ENCODE measurements around the gene KDR. TPM values are rescaled to one million over a fixed set of nuclear protein-coding genes. Genes with fewer than 3 reads are reported as not detected.

KDR gene
- total RNA-seq, 1 experiment from 2014 or later, result 0.09 TPM

DNA sequence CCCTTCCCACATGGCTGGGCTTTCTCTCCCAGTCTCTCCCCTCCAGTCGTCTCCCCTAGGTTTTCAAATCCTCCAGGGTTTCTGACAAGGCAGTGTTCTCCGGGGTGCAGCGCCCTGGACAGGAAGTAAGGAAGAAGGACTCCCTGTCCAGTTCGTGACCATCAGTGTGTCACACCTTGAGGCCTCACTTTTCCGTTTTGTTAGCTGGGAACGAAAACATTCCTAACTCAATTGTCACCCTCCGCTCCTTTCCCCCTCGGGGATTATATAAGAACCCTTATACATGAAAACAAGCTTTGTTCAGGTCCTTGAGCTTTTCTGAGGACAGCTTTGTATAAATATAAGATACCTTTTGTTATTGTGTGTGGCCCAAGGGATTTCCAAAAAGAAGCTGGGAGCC, 92.1 kb downstream of the KDR start:
- Histone ChIP-seq H3K9me2 (ENCODE audit: insufficient read depth) (no peaks in the 10 kb centered on the region), H3K36me3 (ENCODE audit: low read depth) (no peaks in the 10 kb centered on the region), H3K27ac (peak overlapping the region; percentile 88), H3K4me3 (peak overlapping the region; percentile 29; the same call in 1 of the 2 replicates), H3K27me3 (ENCODE audit: insufficient read depth, low read depth) (no peaks in the 10 kb centered on the region), H3K4me1 (replicated peaks; ENCODE audit: insufficient read depth) (peaks cover 36% of the 10 kb centered on the region), H2AFZ (peak overlapping the region; percentile 85), H3F3A (ENCODE audit: insufficient read depth, low read depth) (peaks cover 16% of the 10 kb centered on the region; the same call in 1 of the 2 replicates), H3K4me2 (peak overlapping the region; percentile 69), H4K20me1 (ENCODE audit: insufficient read depth) (no peaks in the 10 kb centered on the region), H3K79me2 (ENCODE audit: low read depth) (no peaks in the 10 kb centered on the region), H3K9me3 (ENCODE audit: insufficient read depth, low read depth) (no peaks in the 10 kb centered on the region)
- ChIA-PET CTCF (no interaction called here), POLR2A (ENCODE audit: unreplicated experiment) (interaction anchor here (0.5 to 0.6 kb wide), 2 partner anchors 52 to 193 kb away, joined by 3 to 8 read pairs; no protein-coding TSS in a partner anchor)
- TF ChIP-seq CTCF (conservative IDR thresholded peaks at IDR 0.05) (no peak), EZH2 (IDR thresholded peaks at IDR 0.05; ENCODE audit: low read depth) (no peak)
- BruUV-seq (replicated peaks), result no TSS peak
- intact Hi-C loops (cut with micrococcal nuclease; ENCODE audit: unreplicated experiment), result loop anchor here (1.0 to 2.0 kb wide), 3 partner anchors 20 to 151 kb away; no protein-coding TSS in a partner anchor
- peak; percentile 34 to 68 for DNase-seq

DNA sequence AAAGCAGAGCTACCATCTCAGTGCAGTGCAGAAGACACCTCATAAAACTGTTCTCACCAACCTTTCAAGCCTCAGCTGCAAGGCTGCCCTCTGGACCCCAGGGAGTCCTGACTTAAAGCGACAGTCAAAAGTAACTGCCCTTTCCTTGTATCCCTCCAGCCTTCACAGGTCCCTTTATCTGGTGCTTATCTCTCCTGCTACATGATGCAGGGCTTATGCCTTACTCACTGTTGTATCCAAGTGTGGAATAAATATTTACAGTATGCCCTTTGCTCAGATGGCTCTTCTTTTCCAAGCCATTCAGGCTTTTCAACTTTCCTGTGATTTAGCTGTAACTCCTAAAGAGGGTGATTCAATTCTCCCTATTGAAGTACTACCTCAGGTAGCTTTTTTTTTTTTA, 92.6 kb downstream of the KDR start:
- no TSS peak for BruUV-seq (replicated peaks)
- peak overlapping the region; percentile 88 for H3K27ac ChIP-seq
- ChIA-PET CTCF (no interaction called here), POLR2A (ENCODE audit: unreplicated experiment) (interaction anchor here (0.6 kb wide), 2 partner anchors 152 to 193 kb away, joined by 6 to 8 read pairs; no protein-coding TSS in a partner anchor)
- no peak for TF ChIP-seq EZH2 (IDR thresholded peaks at IDR 0.05; ENCODE audit: low read depth)
- TF ChIP-seq CTCF (conservative IDR thresholded peaks at IDR 0.05), result no peak
- H2AFZ ChIP-seq, result peak overlapping the region; percentile 85; the same call in 1 of the 2 replicates
- intact Hi-C loops (cut with micrococcal nuclease; ENCODE audit: unreplicated experiment), result loop anchor here (1.0 to 2.0 kb wide), 3 partner anchors 20 to 152 kb away; no protein-coding TSS in a partner anchor
- H3K4me2 ChIP-seq, result peak overlapping the region; percentile 69
- no peaks in the 10 kb centered on the region for H3K9me2 ChIP-seq (ENCODE audit: insufficient read depth)
- no peaks in the 10 kb centered on the region for H3K27me3 ChIP-seq (ENCODE audit: insufficient read depth, low read depth)
- H3K79me2 ChIP-seq (ENCODE audit: low read depth), result no peaks in the 10 kb centered on the region
- no peaks in the 10 kb centered on the region for H3K9me3 ChIP-seq (ENCODE audit: insufficient read depth, low read depth)
- no peaks in the 10 kb centered on the region for H3K36me3 ChIP-seq (ENCODE audit: low read depth)
- H3K4me3 ChIP-seq, result peak overlapping the region; percentile 29; the same call in 1 of the 2 replicates
- H4K20me1 ChIP-seq (ENCODE audit: insufficient read depth), result no peaks in the 10 kb centered on the region
- H3F3A ChIP-seq (ENCODE audit: insufficient read depth, low read depth), result peaks cover 16% of the 10 kb centered on the region; the same call in 1 of the 2 replicates
- DNase-seq, result peak; percentile 2 to 41
- H3K4me1 ChIP-seq (replicated peaks; ENCODE audit: insufficient read depth), result peaks cover 32% of the 10 kb centered on the region

GRCh38 chr4:55032179-55032578, 93.2 kb downstream of the KDR start:
- DNase-seq, result no peak
- H3K4me3 ChIP-seq, result no peak overlapping the region
- H3F3A ChIP-seq (ENCODE audit: insufficient read depth, low read depth), result peaks cover 16% of the 10 kb centered on the region; the same call in 1 of the 2 replicates
- H4K20me1 ChIP-seq (ENCODE audit: insufficient read depth), result no peaks in the 10 kb centered on the region
- H2AFZ ChIP-seq, result no peak overlapping the region
- H3K36me3 ChIP-seq (ENCODE audit: low read depth), result no peaks in the 10 kb centered on the region
- BruUV-seq (replicated peaks), result no TSS peak
- H3K4me1 ChIP-seq (replicated peaks; ENCODE audit: insufficient read depth), result peaks cover 32% of the 10 kb centered on the region
- no peak overlapping the region; the same call in 1 of the 2 replicates for H3K4me2 ChIP-seq
- H3K27me3 ChIP-seq (ENCODE audit: insufficient read depth, low read depth), result no peaks in the 10 kb centered on the region
- no peaks in the 10 kb centered on the region for H3K9me2 ChIP-seq (ENCODE audit: insufficient read depth)
- H3K79me2 ChIP-seq (ENCODE audit: low read depth), result no peaks in the 10 kb centered on the region
- TF ChIP-seq EZH2 (IDR thresholded peaks at IDR 0.05; ENCODE audit: low read depth) (no peak), CTCF (conservative IDR thresholded peaks at IDR 0.05) (no peak)
- intact Hi-C loops (cut with micrococcal nuclease; ENCODE audit: unreplicated experiment), result loop anchor here (2.0 kb wide), 1 partner anchor 19 kb away; no protein-coding TSS in a partner anchor
- H3K27ac ChIP-seq, result peak overlapping the region; percentile 88
- ChIA-PET CTCF (no interaction called here), POLR2A (ENCODE audit: unreplicated experiment) (no interaction called here)
- no peaks in the 10 kb centered on the region for H3K9me3 ChIP-seq (ENCODE audit: insufficient read depth, low read depth)
